OCI-LY1 (cell line): ENCODE data around the gene TRPV6.

Experiments used
- H2AFZ ChIP-seq: fragments of 200-600 bp; sonication (generic), shearing (Covaris generic); 2 replicates; pipeline ENCODE4 v1.6.0; 2014; ENCODE audit warnings: antibody characterized with exemption, mild to moderate bottlenecking, low read length
- H3F3A ChIP-seq: fragments of 200-600 bp; sonication (generic), shearing (Covaris generic); 2 replicates; pipeline ENCODE4 v1.6.0; 2014; ENCODE audit warnings: mild to moderate bottlenecking, antibody characterized with exemption, low read length, moderate library complexity; ENCODE audit not compliant: insufficient read depth
- H3K27ac ChIP-seq: fragments of 200-600 bp; sonication (generic); 2 replicates; pipeline ENCODE4 v1.5.1; 2014; ENCODE audit warnings: low read length, mixed run types, mild to moderate bottlenecking, low read depth; ENCODE audit not compliant: poor library complexity, severe bottlenecking
- H3K27me3 ChIP-seq: fragments of 200-600 bp; sonication (generic); 2 replicates; pipeline ENCODE4 v1.6.0; 2014; ENCODE audit warnings: antibody characterized with exemption, mild to moderate bottlenecking, low read length, moderate library complexity; ENCODE audit not compliant: insufficient read depth
- H3K36me3 ChIP-seq: fragments of 200-600 bp; sonication (generic); 2 replicates; pipeline ENCODE4 v1.6.1; 2014; ENCODE audit warnings: mild to moderate bottlenecking, antibody characterized with exemption, low read length, moderate library complexity, mixed read lengths; ENCODE audit not compliant: insufficient read depth
- H3K4me1 ChIP-seq: fragments of 200-600 bp; sonication (generic); 2 replicates; pipeline ENCODE4 v1.5.1; 2014; ENCODE audit warnings: mild to moderate bottlenecking, low read length, moderate library complexity; ENCODE audit not compliant: insufficient read depth, severe bottlenecking
- H3K4me2 ChIP-seq: fragments of 200-600 bp; sonication (generic), shearing (Covaris generic); 2 replicates; pipeline ENCODE4 v1.6.1; 2014; ENCODE audit warnings: low read length
- H3K4me3 ChIP-seq: fragments of 200-600 bp; sonication (generic); 2 replicates; pipeline ENCODE4 v1.5.1; 2014; ENCODE audit warnings: low read length, low read depth, mild to moderate bottlenecking, mixed read lengths; ENCODE audit not compliant: poor library complexity, severe bottlenecking
- H3K79me2 ChIP-seq: fragments of 200-600 bp; shearing (Covaris generic); 2 replicates; pipeline ENCODE4 v1.6.1; 2016; ENCODE audit warnings: mixed run types, low read length, mixed read lengths; ENCODE audit not compliant: insufficient read depth
- H3K9ac ChIP-seq: fragments of 200-600 bp; sonication (generic), shearing (Covaris generic); 2 replicates; pipeline ENCODE4 v1.6.1; 2014; ENCODE audit warnings: mild to moderate bottlenecking, low read length, mixed read lengths
- H3K9me2 ChIP-seq: fragments of 200-600 bp; sonication (generic), shearing (Covaris generic); 2 replicates; pipeline ENCODE4 v1.6.1; 2014; ENCODE audit warnings: low read depth, mild to moderate bottlenecking, low read length, mixed read lengths
- H3K9me3 ChIP-seq: fragments of 200-600 bp; shearing (Covaris generic); 2 replicates; pipeline ENCODE4 v1.6.1; 2014; ENCODE audit warnings: low read length, mixed read lengths
- H4K20me1 ChIP-seq: fragments of 200-600 bp; sonication (generic), shearing (Covaris generic); 2 replicates; pipeline ENCODE4 v1.6.0; 2016; ENCODE audit warnings: mild to moderate bottlenecking, low read length; ENCODE audit not compliant: insufficient read depth
- EZH2 ChIP-seq: fragments of 200-600 bp; sonication (generic), shearing (Covaris generic); IDR thresholded peaks from 2 replicates; pipeline ENCODE4 v1.8.0; 2017; ENCODE audit warnings: borderline replicate concordance, mixed run types, mild to moderate bottlenecking, antibody characterized with exemption, low read length, moderate library complexity, mixed read lengths
- TF ChIP-seq, protein P1 (sequence below): fragments of 200-600 bp; sonication (generic), shearing (Covaris generic); IDR thresholded peaks from 2 replicates; pipeline ENCODE4 v1.5.1; 2017; ENCODE audit warnings: mild to moderate bottlenecking, antibody characterized with exemption, low read length, moderate library complexity, mixed read lengths

The TRPV6 gene

GRCh38 chr7:142822714-142823113 is 62.8 kb downstream of the TRPV6 start:
- Histone ChIP-seq H3K9me3 (peaks cover 14% of the 10 kb centered on the region), H3K27me3 (peaks cover 13% of the 10 kb centered on the region; the same call in 1 of the 2 replicates), H3K79me2 (no peaks in the 10 kb centered on the region), H3K27ac (no peak overlapping the region), H3K9ac (no peak overlapping the region), H3K4me2 (no peak overlapping the region), H3K4me3 (no peak overlapping the region), H3K9me2 (no peaks in the 10 kb centered on the region), H3K4me1 (no peaks in the 10 kb centered on the region), H2AFZ (no peak overlapping the region), H4K20me1 (no peaks in the 10 kb centered on the region), H3K36me3 (no peaks in the 10 kb centered on the region; the same call in 1 of the 2 replicates), H3F3A (no peaks in the 10 kb centered on the region)
- TF ChIP-seq, protein P1, sequence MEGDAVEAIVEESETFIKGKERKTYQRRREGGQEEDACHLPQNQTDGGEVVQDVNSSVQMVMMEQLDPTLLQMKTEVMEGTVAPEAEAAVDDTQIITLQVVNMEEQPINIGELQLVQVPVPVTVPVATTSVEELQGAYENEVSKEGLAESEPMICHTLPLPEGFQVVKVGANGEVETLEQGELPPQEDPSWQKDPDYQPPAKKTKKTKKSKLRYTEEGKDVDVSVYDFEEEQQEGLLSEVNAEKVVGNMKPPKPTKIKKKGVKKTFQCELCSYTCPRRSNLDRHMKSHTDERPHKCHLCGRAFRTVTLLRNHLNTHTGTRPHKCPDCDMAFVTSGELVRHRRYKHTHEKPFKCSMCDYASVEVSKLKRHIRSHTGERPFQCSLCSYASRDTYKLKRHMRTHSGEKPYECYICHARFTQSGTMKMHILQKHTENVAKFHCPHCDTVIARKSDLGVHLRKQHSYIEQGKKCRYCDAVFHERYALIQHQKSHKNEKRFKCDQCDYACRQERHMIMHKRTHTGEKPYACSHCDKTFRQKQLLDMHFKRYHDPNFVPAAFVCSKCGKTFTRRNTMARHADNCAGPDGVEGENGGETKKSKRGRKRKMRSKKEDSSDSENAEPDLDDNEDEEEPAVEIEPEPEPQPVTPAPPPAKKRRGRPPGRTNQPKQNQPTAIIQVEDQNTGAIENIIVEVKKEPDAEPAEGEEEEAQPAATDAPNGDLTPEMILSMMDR, result no peak
- no peak for TF ChIP-seq EZH2
